NOMO-1 treated with DMSO at 0.1 percent for 48 hours (cell line): ENCODE measurements around the gene TAGLN2.

Experiments used
- DNase-seq: peaks from one replicate; lab custom pipeline; 2025; ENCODE audit not compliant: unreplicated experiment; lab: John Stamatoyannopoulos, UW

The TAGLN2 gene

DNA sequence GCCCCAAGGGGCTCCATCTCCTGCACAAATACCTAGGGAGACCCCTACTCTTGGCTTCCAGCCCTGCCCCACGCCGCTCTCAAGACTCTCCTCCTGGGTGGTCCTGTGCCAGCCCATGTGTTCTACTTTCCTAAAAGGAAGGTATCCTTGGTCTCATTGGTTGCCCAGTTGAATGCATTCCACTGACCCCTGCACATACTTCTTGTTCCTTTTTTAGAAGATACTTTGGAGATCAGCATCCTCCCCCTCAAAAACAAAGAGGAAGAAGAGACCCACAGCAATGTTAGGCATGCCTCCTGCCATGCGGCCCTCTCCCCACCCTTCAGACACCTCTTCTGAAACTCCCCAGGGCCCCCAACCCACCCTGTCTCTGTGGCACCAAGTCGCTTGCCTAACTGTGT is 24.7 kb upstream of the TAGLN2 start:
- DNase-seq, result no peak

DNA sequence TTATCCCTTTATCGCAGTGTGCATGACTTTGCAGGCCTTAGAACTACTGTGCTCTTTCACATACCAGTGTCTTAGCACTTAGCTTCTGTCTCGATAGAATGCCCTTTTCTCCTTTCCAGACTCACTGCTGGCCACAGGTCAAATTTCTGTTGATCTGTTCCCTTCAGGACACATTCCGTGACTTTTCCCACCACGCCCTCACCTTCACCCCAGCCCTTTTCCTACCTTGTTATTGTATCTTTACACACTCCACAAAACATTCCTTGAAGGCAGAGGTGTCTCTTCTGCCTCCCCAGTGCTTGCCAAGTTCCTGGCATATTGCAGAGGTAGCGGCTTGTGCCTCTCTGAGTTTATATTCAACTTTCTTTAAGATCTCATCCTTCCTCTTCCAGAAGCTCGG is 23.8 kb upstream of the TAGLN2 start:
- no peak for DNase-seq

DNA sequence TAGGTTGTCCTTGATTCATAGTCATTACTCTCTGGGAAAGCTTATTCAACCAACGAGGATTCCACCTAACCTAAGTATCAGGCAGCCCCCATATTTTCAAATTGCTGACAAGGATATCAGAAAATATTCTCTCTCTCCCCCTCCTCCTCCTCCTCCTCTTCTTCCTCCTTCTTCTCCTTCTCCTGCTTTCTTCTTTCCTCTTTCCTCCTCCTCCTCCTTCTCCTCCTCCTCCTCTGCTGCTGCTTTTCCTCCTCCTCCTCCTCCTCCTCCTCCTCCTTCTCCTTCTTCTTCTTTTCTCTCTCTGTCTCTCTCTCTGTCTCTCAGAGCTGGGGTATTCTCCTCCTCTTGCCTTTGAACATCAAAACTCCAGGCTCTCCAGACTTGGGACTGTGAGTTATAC is 22.6 kb upstream of the TAGLN2 start:
- no peak for DNase-seq

DNA sequence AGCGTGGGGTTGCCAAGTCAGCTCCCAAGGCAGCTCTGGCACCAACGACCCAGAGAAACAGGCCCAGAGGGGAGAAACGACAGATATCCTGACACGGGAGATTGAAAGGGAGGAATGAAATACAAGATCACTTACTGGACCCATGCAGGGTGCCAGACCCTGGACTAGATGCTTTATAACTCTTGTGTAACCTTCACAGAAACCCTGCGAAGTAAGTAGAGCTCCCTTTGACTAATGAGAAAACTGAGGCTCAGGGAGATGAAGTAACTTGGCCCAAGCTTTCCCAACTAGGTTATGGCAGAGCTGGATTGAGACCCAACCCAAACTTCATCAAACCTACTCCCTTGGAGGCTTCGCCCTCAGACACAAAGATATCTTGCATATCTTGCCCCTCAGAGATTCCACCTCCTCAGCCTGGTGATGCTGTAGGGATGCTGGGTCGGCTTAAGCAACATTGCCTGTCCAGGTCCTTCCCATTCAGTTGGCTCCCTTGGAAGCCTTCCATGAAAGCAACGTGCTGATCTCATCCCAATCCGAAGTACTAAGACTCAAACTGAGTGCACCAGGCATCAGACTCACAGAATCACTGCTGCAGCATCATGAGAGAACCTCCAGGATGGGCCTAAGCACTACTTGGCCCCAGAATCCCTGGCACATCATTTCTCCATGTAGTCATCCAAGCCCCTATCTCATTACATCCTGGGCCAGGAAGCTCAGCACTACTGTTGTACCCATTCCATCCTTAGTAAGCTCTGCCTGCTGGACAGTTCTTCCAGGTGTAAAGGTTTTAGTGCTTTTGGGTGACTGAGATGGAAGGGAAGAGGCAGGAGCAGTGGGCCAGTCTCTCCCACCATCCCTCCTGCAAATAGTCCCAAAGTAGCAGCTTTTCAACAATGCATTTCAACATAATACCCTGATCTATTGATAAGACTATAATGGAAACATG is 21.2 kb upstream of the TAGLN2 start:
- no peak for DNase-seq

DNA sequence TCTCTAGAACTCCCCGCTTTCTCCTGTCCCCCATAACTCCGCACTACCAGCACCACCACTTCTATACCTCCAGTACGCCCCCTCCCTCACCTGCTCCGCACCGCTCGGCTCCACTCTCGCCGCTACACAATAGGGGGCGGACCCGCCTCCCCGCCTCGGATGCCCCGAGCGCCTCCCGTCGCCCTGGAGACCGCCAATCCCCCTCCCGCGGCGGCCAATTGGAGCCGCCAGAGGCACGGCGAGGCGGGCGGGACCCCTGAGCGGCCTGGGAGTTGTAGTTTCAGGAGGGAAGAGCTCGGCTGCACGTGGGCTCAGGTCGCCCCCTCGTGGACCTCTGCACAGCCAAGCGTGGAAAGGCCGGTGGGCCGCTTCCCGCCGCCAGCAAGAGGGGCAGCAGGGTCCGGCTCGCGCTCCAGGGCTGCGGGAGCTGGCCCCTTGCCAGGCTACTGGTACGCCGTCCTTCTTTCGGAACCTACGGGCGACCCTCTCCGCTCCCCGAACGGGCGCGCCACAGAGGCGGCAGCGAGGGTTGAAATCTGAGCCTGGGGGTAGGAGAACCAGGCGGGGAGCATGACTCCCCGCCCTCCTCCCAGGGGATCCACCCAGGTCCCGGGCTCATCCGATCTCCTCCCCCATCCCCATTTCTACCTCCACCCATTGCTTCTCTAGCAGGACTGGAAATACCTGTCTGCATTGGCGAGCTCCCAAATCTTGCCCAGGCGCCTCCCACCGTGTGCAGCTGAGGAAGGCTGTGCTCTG is 20.4 kb upstream of the TAGLN2 start, which contains the start of gene IGSF9:
Gene IGSF9 (minus strand): TSS at position 131 of the 759 bp plus-strand sequence. CDS start 2,159 bp downstream, outside the sequence.
- peak; percentile 40 for DNase-seq

DNA sequence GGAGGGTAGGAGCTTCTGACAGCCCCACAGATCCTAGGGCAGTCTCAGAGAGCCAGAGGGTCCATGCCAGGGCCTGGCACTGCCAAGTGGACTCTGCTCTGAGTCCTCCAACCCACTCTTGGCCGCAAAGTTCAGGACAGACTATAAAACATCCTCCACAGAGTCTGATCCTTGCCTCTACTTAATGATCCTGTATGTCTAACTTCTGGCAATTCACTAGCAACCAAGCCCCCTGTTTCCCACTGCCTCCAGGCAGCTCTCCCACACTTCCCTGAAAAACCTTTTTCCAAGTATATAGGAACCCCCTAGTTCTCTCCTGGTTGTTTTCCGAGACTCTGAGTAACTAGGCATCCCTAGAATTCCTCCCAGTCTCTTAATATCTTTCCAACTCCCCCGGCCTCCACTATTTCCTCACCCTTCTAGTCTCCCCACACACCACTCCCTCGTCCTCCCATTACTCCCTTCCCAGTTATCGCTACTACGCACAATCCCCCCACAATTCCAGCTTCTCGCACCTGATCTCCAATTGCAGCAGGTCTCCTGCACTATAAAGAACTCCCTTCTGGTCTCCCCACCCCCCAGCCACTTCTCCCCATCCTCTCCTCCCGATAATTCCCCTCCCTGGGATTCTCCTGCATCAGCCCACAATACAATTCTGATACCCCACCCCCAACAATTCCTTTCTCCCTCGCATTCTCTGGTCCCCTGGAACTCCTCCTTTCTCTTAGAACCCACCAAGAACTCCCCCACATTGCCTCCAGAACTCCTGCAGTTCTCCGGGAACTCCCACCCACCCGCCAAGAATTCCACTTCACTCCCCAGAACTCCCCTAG is 19.5 kb upstream of the TAGLN2 start:
- DNase-seq, result no peak

DNA sequence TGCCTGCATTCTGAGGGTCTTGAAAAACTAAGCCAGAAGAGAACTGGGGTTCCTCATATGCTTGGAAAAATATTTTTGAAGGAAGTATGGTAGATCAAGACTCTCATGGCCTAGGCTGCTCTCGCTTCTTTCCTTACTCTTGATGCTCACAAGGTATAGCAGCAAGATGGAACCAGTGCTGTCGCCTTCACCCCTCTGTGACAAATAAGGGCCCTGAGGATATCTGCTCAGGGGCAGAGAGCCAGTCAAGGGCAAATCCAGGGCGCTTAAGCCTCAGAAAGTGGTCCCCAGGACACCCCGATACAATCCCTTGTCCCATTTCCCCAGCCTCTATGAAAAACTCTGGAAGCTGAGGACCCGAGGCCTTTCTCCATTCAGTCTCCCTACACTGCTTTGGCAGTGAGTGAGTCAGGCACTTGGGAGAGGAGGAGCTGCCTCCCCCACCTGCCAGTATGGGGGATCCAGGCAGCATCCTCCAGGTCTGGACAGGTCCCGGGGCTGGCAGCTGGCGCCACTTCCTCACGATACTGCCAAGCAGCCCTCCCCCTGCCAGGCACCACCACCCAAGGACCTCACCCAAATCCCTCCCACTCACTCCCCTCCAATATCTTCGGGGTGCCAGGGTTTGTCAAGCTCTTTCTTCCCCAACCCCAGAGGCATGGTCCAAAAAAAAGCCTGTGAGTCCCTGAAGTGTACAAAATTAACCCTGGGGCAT is 18.8 kb upstream of the TAGLN2 start:
- DNase-seq, result no peak

DNA sequence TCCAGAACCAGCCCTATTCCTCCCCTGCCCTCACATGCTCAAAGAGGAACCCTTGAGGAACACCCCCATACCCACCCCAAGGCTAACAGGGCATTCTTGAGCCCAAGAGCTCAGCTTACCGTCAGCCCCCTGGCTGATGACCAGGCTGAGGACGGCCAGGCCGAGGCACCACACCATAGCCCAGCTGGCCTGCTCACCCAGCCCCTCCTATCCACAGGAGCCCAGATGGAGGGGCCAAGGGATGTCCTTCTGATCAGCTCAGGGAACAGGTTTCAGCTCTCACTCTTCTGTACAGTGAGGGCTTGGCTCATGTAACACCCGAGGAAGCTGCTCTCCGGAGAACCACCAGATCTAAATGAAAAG is 18.0 kb upstream of the TAGLN2 start:
- no peak for DNase-seq

DNA sequence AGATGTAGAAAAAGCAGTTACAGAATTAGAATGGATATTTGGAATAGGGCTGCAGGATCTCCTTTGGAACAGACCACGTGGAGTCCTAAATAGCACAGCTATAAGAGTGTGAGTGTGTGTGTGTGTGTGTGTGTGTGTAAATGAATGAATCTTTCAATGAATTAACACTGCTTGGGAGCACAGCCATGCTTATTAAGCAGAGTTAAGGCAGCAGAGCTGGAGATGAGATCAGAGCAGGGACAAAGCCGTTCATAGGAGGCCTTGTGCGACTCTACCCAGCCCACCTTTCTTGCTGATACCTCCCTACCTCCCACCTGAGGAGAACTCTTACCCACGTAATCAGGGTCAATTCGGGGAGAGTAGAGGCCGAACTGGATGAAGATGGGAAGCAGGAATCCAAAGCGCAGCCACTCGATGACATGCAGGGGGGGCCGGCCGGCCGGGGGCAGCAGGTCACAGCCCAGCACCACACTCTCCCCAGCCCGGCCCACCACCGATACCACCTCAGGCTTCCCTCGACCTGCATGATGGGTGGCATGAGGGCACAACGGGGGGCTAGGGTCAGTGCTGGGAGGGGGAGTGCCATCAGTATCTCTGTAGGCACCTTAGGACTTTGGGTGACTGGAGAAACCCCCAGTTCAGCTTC is 17.4 kb upstream of the TAGLN2 start:
- no peak for DNase-seq

DNA sequence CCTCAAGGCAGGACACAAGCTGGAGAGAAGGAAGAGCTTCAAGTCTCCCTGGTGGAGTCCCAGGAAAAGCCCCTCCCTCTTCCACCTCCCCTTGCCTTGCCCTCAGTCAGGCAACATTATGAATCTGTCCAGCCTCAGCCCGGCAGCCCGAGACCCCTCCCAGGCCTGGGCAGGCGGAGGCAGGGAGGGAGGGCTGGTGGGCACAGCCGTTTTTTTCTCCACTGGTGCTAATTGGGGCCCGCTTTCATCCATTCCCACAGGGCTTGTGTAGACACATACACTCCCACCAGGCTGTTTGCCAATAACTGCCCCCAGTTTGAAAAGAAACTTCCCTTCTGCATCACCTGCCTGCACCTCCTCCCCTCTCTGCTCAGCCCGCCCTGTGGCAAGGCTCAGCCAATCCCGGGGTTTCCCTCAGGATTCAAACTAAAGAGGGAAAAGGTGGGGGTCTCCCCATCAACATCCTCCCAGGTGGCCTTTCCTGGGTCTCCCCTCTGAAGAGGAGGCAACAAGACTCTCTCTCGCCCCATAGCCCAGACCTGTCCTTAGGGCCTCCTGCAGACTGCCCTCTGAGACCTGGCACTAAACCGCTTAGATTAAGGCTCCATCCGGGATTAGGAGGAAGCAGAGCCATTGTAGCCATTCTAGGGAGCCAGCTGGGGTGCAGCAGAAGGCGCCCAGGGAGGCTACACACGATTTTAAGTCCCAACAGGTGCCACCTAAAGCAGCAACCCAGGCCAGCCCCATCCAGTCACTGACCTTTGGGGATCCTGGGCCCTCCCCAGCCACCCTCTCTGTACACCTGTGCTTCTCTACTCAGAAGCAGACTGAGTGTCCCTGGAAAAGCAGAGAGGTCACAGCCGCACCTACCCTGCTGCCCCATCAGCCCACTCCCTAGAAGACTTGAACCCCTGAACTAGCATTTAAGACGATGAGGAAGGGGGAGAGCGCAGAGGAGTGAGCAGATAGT is 16.6 kb upstream of the TAGLN2 start:
- no peak for DNase-seq

DNA sequence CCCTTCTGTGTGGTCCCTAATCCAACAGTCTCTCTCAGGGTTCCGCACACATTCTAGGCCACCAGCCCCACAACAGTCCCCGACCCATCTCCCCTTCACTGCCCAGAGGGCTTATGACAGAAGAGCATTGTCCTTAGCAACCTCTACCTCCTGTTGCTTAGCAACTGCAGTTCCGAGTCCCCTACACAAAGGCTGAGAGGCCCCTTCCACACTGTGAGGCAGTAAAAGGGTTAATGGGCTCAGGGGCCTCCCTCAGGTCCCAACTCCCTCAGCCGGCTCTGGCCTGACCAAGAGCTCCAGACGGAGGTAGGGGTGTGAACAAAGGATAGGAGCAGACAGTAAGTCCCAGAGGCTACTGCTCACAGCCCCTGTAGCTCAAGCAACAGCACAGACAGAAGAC is 15.8 kb upstream of the TAGLN2 start:
- no peak for DNase-seq

DNA sequence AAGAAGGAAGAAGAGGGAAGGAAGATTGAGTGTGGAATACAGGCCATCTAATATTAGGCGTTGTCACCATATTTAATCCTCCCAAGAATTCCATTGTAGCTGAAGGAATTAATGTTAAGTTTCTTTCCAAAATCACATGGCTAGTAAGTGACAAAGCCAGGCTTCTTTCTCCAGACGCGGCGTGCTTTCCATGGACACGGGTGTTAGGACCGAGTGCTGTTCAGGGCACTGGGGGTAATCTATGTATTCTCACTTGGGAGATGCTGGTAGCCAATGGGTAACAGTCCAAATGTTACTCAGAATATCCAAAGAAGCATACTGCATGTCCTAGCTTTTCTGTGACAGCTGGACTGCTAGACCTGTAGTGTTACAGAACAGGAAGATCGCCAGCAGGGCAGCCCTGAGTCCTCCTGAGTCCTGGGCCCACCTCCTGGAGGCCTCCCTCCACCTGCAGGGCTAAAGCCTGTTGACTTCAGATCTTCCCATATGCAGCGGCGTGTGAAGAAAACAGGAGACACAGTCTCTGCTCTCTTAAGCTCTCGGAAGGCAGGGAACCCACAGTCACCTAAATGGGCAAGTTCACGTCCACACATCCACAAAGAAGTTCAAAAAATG is 14.8 kb upstream of the TAGLN2 start:
- DNase-seq, result no peak

DNA sequence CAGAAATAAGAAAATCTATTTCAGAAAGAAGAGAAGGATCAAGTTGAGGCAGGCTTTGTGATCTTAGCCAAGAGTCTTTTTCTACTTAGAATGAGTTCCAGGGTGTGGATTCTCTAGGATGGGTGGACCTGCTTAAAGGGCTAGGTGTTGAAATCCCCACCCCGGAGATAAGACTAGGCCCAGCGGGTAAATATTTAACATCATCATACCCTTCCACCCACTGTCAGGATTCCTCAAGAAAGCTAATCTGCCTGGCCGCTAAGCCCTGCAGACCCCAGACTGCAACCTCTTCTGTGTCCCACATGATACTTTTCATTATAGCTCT is 14.3 kb upstream of the TAGLN2 start:
- DNase-seq, result no peak

DNA sequence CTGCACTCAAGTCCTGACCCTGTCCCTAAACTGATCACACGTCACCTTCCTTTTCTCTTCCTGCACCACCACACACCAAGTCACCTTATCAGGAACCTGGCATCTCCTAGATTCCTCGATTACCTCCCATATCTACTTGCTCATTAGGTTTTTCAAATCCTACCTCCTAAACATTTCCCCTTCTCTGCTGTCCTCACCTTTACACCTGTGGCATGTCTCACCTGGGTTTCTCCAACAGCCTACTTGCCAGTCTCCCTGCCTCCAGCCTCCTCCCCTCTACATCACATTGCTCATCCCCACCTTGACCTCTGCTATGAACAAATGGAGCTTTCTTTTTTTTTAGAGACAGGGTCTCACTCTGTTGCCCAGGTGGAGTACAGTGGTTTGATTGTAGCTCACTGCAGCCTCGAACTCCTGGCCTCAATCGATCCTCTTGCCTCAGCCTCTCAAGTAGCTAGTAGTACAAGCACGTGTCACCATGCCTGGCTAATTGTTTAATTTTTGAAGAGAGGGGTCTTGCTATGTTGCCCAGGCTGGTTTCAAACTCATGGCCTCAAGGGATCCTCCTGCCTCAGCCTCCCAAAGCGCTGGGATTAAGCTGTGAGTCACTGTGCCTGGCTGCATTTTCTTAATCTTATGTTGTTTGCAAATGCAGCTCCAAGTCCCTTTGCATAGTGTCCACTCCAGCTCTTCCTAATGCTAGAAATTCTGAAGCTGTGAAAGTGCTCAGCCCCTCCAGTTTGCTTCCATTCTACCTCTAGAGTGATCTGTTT is 13.8 kb upstream of the TAGLN2 start:
- DNase-seq, result no peak

DNA sequence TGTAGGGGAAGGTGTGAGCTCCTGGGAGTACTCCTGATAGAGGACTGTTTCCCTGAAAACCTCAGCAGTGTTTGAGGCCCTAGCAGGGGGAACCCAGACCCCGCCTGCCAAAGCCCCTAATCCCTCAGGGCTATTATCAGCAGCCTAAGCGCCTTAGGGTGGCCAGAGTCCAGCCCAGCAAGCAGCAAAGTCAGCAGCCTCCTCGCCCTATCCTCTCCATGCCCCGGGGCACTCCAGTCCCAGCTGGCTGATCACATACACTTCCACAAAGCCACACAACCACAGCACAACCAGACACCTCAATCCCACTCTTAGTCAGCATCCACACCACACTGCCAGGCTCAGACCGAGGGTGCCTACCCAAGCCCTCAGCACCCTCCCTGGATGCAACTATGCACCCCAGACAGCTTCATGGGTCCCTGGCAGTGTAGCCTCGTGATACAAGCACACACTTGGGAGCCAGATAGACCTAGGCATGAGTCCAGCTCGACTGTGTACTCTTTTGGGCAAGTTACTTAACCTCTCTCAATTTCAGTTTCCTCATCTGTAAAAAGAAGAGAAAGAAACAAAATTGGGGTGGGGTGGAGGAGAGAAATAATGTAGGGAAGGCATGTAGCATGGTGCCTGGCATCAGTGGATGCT is 13.0 kb upstream of the TAGLN2 start:
- DNase-seq, result no peak

DNA sequence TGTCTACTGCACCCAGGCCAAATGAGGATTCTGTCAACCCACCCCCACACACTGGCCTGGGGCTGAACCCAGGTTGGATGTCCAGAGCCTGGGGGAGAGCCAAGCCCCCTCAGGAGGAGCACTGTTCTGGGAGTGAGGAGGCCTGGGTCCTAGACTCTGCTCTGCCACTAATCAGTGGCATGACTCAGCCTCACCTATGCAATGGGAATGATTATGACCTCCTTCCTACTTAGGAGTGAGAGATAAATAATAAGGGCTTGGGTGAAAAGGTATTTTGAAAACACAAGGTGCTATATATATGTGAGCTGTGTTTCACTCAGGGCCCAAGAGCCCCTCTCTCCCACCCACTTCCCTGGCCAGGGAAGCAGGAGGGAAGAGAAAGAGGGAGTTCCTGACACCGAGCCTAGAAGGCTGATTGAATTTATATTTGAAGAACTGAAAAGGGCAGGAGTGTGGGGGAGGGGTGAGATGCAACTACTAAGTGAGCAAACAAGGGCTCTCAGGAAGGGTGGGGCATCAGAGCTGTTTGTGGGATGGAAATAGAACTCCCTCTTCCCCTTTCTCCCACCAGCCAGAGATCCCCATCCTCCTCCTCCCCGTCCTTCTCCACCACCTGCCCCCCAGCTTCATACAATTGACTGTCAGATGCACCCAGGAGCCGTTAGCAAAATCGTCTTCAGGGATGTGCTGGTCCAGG is 11.9 kb upstream of the TAGLN2 start:
- peak; percentile 79 for DNase-seq
